Ishikawa (cell line): ENCODE measurements around the gene HS3ST5.

Source experiments
- CEBPB ChIP-seq: IDR thresholded peaks from 2 replicates; pipeline ENCODE4 v1.6.1; 2012
- CREB1 ChIP-seq: IDR thresholded peaks from 2 replicates; pipeline ENCODE4 v1.6.1; 2012; ENCODE audit warnings: low read depth
- EGR1 ChIP-seq: IDR thresholded peaks from 2 replicates; pipeline ENCODE4 v1.6.1; 2012
- EP300 ChIP-seq: IDR thresholded peaks from 2 replicates; pipeline ENCODE4 v1.6.1; 2012; ENCODE audit warnings: borderline replicate concordance
- FOXM1 ChIP-seq: IDR thresholded peaks from 2 replicates; pipeline ENCODE4 v1.6.1; 2012; ENCODE audit warnings: low read depth, borderline replicate concordance
- MAX ChIP-seq: IDR thresholded peaks from 2 replicates; pipeline ENCODE4 v1.6.1; 2012
- NFIC ChIP-seq: IDR thresholded peaks from 2 replicates; pipeline ENCODE4 v1.6.1; 2012
- RAD21 ChIP-seq: IDR thresholded peaks from 2 replicates; pipeline ENCODE4 v1.6.1; 2012; ENCODE audit warnings: low read depth
- REST ChIP-seq: IDR thresholded peaks from 2 replicates; pipeline ENCODE4 v1.6.1; 2012; ENCODE audit warnings: low read depth, mild to moderate bottlenecking
- TAF1 ChIP-seq: IDR thresholded peaks from 2 replicates; pipeline ENCODE4 v1.6.1; 2012; ENCODE audit warnings: low read depth, mild to moderate bottlenecking
- TCF12 ChIP-seq: IDR thresholded peaks from 2 replicates; pipeline ENCODE4 v1.6.1; 2012; ENCODE audit warnings: low read depth
- TEAD4 ChIP-seq: IDR thresholded peaks from 2 replicates; pipeline ENCODE4 v1.6.1; 2012
- USF1 ChIP-seq: IDR thresholded peaks from 2 replicates; pipeline ENCODE4 v1.6.1; 2012
- YY1 ChIP-seq: IDR thresholded peaks from 2 replicates; pipeline ENCODE4 v1.6.1; 2012; ENCODE audit warnings: low read depth
- ZBTB7A ChIP-seq: IDR thresholded peaks from 2 replicates; pipeline ENCODE4 v1.6.1; 2012; ENCODE audit warnings: low read depth

HS3ST5 gene

GRCh38 chr6:114085211-114085610 is 257.6 kb downstream of the HS3ST5 start:
- TF ChIP-seq YY1 (no peak), CEBPB (no peak), CREB1 (no peak), ZBTB7A (no peak), USF1 (no peak), REST (no peak), MAX (no peak), RAD21 (no peak)

- TF ChIP-seq EP300 (no peak), EGR1 (no peak), YY1 (no peak), TEAD4 (no peak), RAD21 (no peak)
These were observed 258.4 kb downstream of the HS3ST5 start for GRCh38 chr6:114084327-114084890.

GRCh38 chr6:114083251-114083650 is 259.6 kb downstream of the HS3ST5 start:
- no peak for TF ChIP-seq FOXM1
- TF ChIP-seq EGR1 = no peak
- TF ChIP-seq REST = no peak
- TF ChIP-seq MAX = no peak
- TF ChIP-seq TAF1 = no peak
- no peak for TF ChIP-seq RAD21
- TF ChIP-seq CEBPB = no peak

- TF ChIP-seq FOXM1 (no peak), EP300 (no peak), CEBPB (no peak), TEAD4 (no peak), RAD21 (no peak), CREB1 (no peak)
These were observed 261.1 kb downstream of the HS3ST5 start for GRCh38 chr6:114081730-114082129.

GRCh38 chr6:114080891-114081510 is 261.8 kb downstream of the HS3ST5 start:
- TF ChIP-seq NFIC = no peak
- TF ChIP-seq TEAD4 = no peak
- TF ChIP-seq EGR1 = no peak
- no peak for TF ChIP-seq RAD21
- no peak for TF ChIP-seq FOXM1
- no peak for TF ChIP-seq CREB1
- TF ChIP-seq USF1 = no peak

GRCh38 chr6:114075777-114076176 is 267.0 kb downstream of the HS3ST5 start:
- TF ChIP-seq ZBTB7A = no peak
- TF ChIP-seq CREB1 = no peak
- no peak for TF ChIP-seq RAD21
- no peak for TF ChIP-seq USF1

GRCh38 chr6:114075300-114075699 is 267.5 kb downstream of the HS3ST5 start:
- TF ChIP-seq CEBPB (no peak), TCF12 (no peak), TAF1 (no peak), TEAD4 (no peak), CREB1 (no peak), EP300 (no peak), REST (no peak), YY1 (no peak), USF1 (no peak), NFIC (no peak), MAX (no peak), ZBTB7A (no peak), FOXM1 (no peak), EGR1 (no peak), RAD21 (no peak)
